ENCODE measurements around the gene GSTO2. TPM values are rescaled to one million over a fixed set of nuclear protein-coding genes. Genes with fewer than 3 reads are reported as not detected.

GSTO2 gene
- total RNA-seq, 1 donor from 2014 or later: 2.8 TPM

DNA sequence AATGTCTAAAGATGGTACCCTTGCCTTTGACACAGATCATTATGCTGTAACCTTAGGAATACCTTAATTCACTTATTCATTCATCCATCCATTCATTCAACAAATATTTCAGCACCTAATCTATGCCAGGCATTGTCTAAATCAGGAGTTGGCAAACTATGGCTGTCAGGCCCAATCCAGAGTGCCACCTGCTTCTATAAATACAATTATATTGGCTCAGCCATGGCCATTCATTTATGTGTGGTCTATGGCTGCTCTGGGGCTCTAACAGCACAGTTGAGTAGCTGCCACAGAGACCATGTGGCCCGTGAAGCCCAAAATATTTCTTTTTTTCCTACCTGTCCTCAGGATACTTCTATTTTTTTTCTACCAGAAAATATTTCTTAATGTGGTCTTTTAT, 75.2 kb downstream of the GSTO2 start:
- TF ChIP-seq CTCF (conservative IDR thresholded peaks at IDR 0.05): no peak
- no peaks in the 10 kb centered on the region for H3K9me3 Mint-ChIP-seq
- no peaks in the 10 kb centered on the region for H3K27me3 Mint-ChIP-seq
- DNase-seq (ENCODE audit: extremely low spot score, unreplicated experiment): no peak
- no peaks in the 10 kb centered on the region for H3K36me3 Mint-ChIP-seq
- no peak overlapping the region for H3K4me3 Mint-ChIP-seq
- H3K4me1 Mint-ChIP-seq (ENCODE audit: unreplicated experiment): peaks cover 23% of the 10 kb centered on the region
- no peak overlapping the region for H3K27ac Mint-ChIP-seq

GRCh38 chr10:104345515-104345914, 76.5 kb downstream of the GSTO2 start:
- DNase-seq (ENCODE audit: extremely low spot score, unreplicated experiment): no peak
- Mint-ChIP-seq H3K27me3 (no peaks in the 10 kb centered on the region), H3K27ac (no peak overlapping the region), H3K4me3 (no peak overlapping the region), H3K9me3 (no peaks in the 10 kb centered on the region), H3K4me1 (ENCODE audit: unreplicated experiment) (peaks cover 10% of the 10 kb centered on the region), H3K36me3 (no peaks in the 10 kb centered on the region)
- no peak for TF ChIP-seq CTCF (conservative IDR thresholded peaks at IDR 0.05)

DNA sequence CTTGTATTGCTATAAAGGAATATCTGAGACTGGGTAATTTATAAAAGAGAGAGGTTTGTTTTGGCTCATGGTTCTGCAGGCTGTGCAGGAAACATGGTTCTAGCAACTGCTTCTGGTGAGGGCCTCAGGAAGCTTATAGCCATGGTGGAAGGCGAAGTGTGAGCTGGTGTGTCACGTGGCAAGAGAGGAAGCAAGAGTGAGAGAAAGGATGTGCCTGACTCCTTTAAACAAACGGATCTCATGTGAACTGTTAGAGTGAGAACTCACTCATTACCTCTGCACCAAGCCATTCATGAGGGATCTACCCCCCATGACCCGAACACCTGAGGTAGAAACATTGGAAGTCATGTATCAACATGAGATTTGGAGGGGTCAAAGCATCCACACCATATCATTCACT, 77.0 kb downstream of the GSTO2 start:
- Mint-ChIP-seq H3K4me1 (ENCODE audit: unreplicated experiment) (peaks cover 10% of the 10 kb centered on the region), H3K36me3 (no peaks in the 10 kb centered on the region), H3K9me3 (no peaks in the 10 kb centered on the region), H3K27me3 (peaks cover under 1% of the 10 kb centered on the region), H3K27ac (no peak overlapping the region), H3K4me3 (no peak overlapping the region)
- no peak for TF ChIP-seq CTCF (conservative IDR thresholded peaks at IDR 0.05)
- no peak for DNase-seq (ENCODE audit: extremely low spot score, unreplicated experiment)

DNA sequence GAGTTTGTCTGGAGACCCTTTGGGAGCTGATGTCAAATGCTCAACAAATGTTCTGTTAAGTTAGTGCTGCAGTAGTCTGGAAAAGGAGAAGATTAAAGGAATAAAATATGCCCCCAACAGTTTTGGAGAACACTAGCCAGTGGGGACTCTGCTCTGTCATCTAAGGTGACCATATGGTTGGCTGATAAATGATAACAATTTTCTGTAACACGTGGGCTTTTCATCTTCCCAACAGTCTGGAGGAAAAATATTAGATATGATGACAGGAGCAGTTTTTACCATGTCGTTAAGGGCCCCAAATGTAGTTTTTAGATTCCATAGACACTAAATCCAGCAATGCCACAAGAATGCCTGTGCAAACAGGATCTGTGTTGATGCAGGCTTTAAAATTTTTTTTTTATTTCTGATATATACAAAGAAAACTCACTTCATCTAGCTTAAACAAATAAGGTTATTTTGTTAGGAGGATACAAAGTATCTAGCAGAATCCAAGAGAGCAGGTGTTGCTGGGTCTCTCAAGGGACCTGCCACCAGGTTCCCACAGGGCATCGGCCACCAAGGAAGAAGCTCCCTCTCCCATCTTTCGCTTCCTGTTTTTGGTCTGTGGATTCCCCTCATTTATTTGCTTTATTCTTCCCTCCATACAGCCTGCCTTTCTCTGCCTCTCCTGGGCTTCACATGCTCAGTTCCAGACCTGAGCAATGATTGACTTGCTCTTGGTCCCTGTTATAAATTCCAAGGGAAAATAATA, 78.5 kb downstream of the GSTO2 start:
- TF ChIP-seq CTCF (conservative IDR thresholded peaks at IDR 0.05): no peak
- no peaks in the 10 kb centered on the region for H3K9me3 Mint-ChIP-seq
- H3K36me3 Mint-ChIP-seq: no peaks in the 10 kb centered on the region
- H3K27ac Mint-ChIP-seq: no peak overlapping the region
- H3K4me3 Mint-ChIP-seq: no peak overlapping the region
- H3K4me1 Mint-ChIP-seq (ENCODE audit: unreplicated experiment): peaks cover 13% of the 10 kb centered on the region
- no peak for DNase-seq (ENCODE audit: extremely low spot score, unreplicated experiment)
- H3K27me3 Mint-ChIP-seq: peaks cover 14% of the 10 kb centered on the region

GRCh38 chr10:104348601-104349000, 79.6 kb downstream of the GSTO2 start:
- H3K27ac Mint-ChIP-seq: no peak overlapping the region
- H3K9me3 Mint-ChIP-seq: peaks cover 4% of the 10 kb centered on the region
- peaks cover 17% of the 10 kb centered on the region for H3K27me3 Mint-ChIP-seq
- no peak for TF ChIP-seq CTCF (conservative IDR thresholded peaks at IDR 0.05)
- no peak overlapping the region for H3K4me3 Mint-ChIP-seq
- H3K4me1 Mint-ChIP-seq (ENCODE audit: unreplicated experiment): peaks cover 4% of the 10 kb centered on the region
- no peak for DNase-seq (ENCODE audit: extremely low spot score, unreplicated experiment)
- no peaks in the 10 kb centered on the region for H3K36me3 Mint-ChIP-seq

All from type B pancreatic cell (in vitro differentiated cells).